PC-3 (cell line): ENCODE data around the gene RNF144B. TPM values are rescaled to one million over a fixed set of nuclear protein-coding genes. Genes with fewer than 3 reads are reported as not detected.

Experiments used
- ATAC-seq: fragments of 200-7000 bp; cut with Tn5 transposase; 2 replicates; pipeline ENCODE4 v1.9.1; 2020; ENCODE audit warnings: mild to moderate bottlenecking, moderate library complexity
- BruUV-seq: library from RNA; stranded (reverse); fragments of 400-500 nt; replicated peaks from 2 replicates; lab custom pipeline; 2021; lab: Mats Ljungman, UMichigan
- CTCF ChIA-PET: fragments of 300-600 bp; sonication (Branson Sonifier 250); formaldehyde crosslinking; loops from one replicate; lab custom pipeline; 2022; ENCODE audit warnings: antibody characterized with exemption; lab: Charles Lee
- POLR2A ChIA-PET: fragments of 300-600 bp; sonication (Branson Sonifier 250); formaldehyde crosslinking; loops from one replicate; lab custom pipeline; 2022; ENCODE audit warnings: antibody characterized with exemption; ENCODE audit not compliant: unreplicated experiment; lab: Charles Lee
- DNase-seq: peaks from one replicate; pipeline ENCODE4 v3.0.0-alpha.2; 2015
- H2AFZ ChIP-seq: fragments of 300-600 bp; sonication (generic); 2 replicates; pipeline ENCODE4 v1.6.0; 2016; ENCODE audit warnings: antibody characterized with exemption, low read length
- H3F3A ChIP-seq: fragments of 300-600 bp; sonication (generic); one replicate; pipeline ENCODE4 v1.6.0; 2017; ENCODE audit warnings: antibody characterized with exemption, low read length, control low read depth, mild to moderate bottlenecking; ENCODE audit not compliant: unreplicated experiment
- H3K27ac ChIP-seq: fragments of 300-600 bp; sonication (generic); 2 replicates; pipeline ENCODE4 v1.5.1; 2016; ENCODE audit warnings: mild to moderate bottlenecking, low read length
- H3K27me3 ChIP-seq: fragments of 300-600 bp; sonication (generic); 2 replicates; pipeline ENCODE4 v1.6.1; 2016; ENCODE audit warnings: low read length, mixed read lengths
- H3K36me3 ChIP-seq: fragments of 300-600 bp; sonication (generic); 2 replicates; pipeline ENCODE4 v1.6.1; 2016; ENCODE audit warnings: low read depth, mixed run types, low read length, mixed read lengths
- H3K4me1 ChIP-seq: fragments of 300-600 bp; sonication (generic); 2 replicates; pipeline ENCODE4 v1.5.1; 2016; ENCODE audit warnings: low read length; ENCODE audit not compliant: insufficient read depth
- H3K4me2 ChIP-seq: fragments of 300-600 bp; sonication (generic); 2 replicates; pipeline ENCODE4 v1.6.0; 2016; ENCODE audit warnings: low read length
- H3K4me3 ChIP-seq: fragments of 300-600 bp; sonication (generic); 2 replicates; pipeline ENCODE4 v1.5.1; 2016; ENCODE audit warnings: mild to moderate bottlenecking, low read length, mixed read lengths
- H3K79me2 ChIP-seq: fragments of 300-600 bp; sonication (generic); 2 replicates; pipeline ENCODE4 v1.6.1; 2017; ENCODE audit warnings: low read length, mixed read lengths
- H3K9ac ChIP-seq: fragments of 300-600 bp; sonication (generic); 2 replicates; pipeline ENCODE4 v1.6.0; 2016; ENCODE audit warnings: mild to moderate bottlenecking, low read length
- H3K9me2 ChIP-seq: fragments of 300-600 bp; sonication (generic); replicated peaks from 2 replicates; pipeline ENCODE4 v1.6.1; 2016; ENCODE audit warnings: mixed run types, low read length, mixed read lengths
- H3K9me3 ChIP-seq: fragments of 300-600 bp; sonication (generic); 2 replicates; pipeline ENCODE4 v1.6.1; 2016; ENCODE audit warnings: low read length, mixed read lengths
- H4K20me1 ChIP-seq: fragments of 300-600 bp; sonication (generic); 2 replicates; pipeline ENCODE4 v1.6.1; 2016; ENCODE audit warnings: low read length, mixed read lengths
- CTCF ChIP-seq: fragments of 300-600 bp; sonication (generic); conservative IDR thresholded peaks from 2 replicates; pipeline ENCODE4 v1.5.1; 2017; ENCODE audit warnings: antibody characterized with exemption, low read depth, mild to moderate bottlenecking, low read length
- EZH2 ChIP-seq: fragments of 300-600 bp; sonication (generic); IDR thresholded peaks from one replicate; pipeline ENCODE4 v1.6.1; 2017; ENCODE audit warnings: antibody characterized with exemption, mild to moderate bottlenecking, low read length; ENCODE audit not compliant: unreplicated experiment
- EZH2phosphoT487 ChIP-seq: fragments of 300-600 bp; sonication (generic); IDR thresholded peaks from 2 replicates; pipeline ENCODE4 v1.6.1; 2018; ENCODE audit warnings: mild to moderate bottlenecking, antibody characterized with exemption, low read length, borderline replicate concordance
- intact Hi-C: fragments of 100-400 bp; cut with micrococcal nuclease; formaldehyde crosslinking; loops from 2 replicates; pipeline ENCODE4 v1.9.0; 2023
- total RNA-seq: library from RNA; depleted of rRNA; stranded (reverse); fragments of >200 nt; gene quantifications from 2 replicates; pipeline ENCODE4 v1.2.3, GENCODE V29; 2014

The RNF144B gene
- total RNA-seq, 1 experiment from 2014 or later, result 4.6 TPM

DNA sequence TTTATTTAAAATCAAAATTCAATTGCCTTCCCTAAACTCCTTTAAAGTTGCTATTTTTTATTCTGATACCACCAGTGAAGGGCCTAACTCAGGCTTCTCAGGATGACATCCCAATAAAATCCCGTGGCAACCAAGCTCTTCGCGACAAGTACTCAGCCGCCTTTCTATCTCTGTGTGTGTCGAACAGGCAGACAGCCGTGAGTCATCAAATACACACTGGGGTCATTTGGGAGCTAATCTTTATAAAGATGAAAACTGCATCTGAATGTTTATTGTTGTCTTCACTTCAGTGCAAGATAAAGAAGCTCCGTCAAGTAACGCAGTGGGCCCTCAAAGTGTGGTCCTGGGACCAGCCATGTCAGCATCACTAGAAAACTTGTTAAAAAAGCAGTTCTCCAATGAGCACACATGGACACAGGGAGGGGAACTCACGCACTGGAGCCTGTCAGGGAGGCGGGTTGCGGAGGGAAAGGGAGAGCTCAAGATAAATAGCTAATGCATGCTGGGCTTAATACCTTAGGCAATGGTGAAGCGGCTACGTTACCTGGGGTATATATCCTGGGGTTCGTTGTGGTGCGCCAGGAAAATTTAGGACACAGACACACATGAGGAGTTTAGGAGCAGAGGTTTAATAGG, 119.3 kb downstream of the RNF144B start:
- Histone ChIP-seq H3K36me3 (no peaks in the 10 kb centered on the region), H3K27me3 (no peaks in the 10 kb centered on the region), H3K9me2 (no peaks in the 10 kb centered on the region), H4K20me1 (no peaks in the 10 kb centered on the region), H3K27ac (no peak overlapping the region), H3K9me3 (no peaks in the 10 kb centered on the region), H3F3A (no peaks in the 10 kb centered on the region), H3K79me2 (no peaks in the 10 kb centered on the region), H2AFZ (no peak overlapping the region), H3K4me1 (peaks cover 6% of the 10 kb centered on the region; the same call in 1 of the 2 replicates), H3K9ac (no peak overlapping the region), H3K4me2 (no peak overlapping the region), H3K4me3 (no peak overlapping the region)
- CTCF ChIA-PET, result interaction anchor here (0.6 kb wide), 1 partner anchor 382 kb away, joined by 6 read pairs; no protein-coding TSS in a partner anchor
- TF ChIP-seq EZH2phosphoT487 (no peak), EZH2 (no peak), CTCF (no peak)
- ATAC-seq (no peak), DNase-seq (peak; percentile 30)
- intact Hi-C loops, result loop anchor here (10.0 kb wide), 1 partner anchor 692 kb away; no protein-coding TSS in a partner anchor
- POLR2A ChIA-PET, result no interaction called here
- BruUV-seq, result no TSS peak

GRCh38 chr6:18507018-18507415, 119.9 kb downstream of the RNF144B start:
- POLR2A ChIA-PET, result no interaction called here
- no TSS peak for BruUV-seq
- CTCF ChIA-PET, result no interaction called here

More at GRCh38 chr6:18507018-18507415, 119.9 kb downstream of the RNF144B start:
- H3K9me3 ChIP-seq, result no peaks in the 10 kb centered on the region
- H3F3A ChIP-seq, result no peaks in the 10 kb centered on the region
- H3K9ac ChIP-seq, result no peak overlapping the region
- DNase-seq, result no peak
- H3K79me2 ChIP-seq, result no peaks in the 10 kb centered on the region
- H4K20me1 ChIP-seq, result no peaks in the 10 kb centered on the region
- no peaks in the 10 kb centered on the region for H3K9me2 ChIP-seq
- no peak for ATAC-seq
- H2AFZ ChIP-seq, result no peak overlapping the region
- H3K4me3 ChIP-seq, result no peak overlapping the region
- H3K27ac ChIP-seq, result no peak overlapping the region
- intact Hi-C loops, result loop anchor here (10.0 kb wide), 1 partner anchor 692 kb away; no protein-coding TSS in a partner anchor
- no peaks in the 10 kb centered on the region for H3K36me3 ChIP-seq
- H3K4me2 ChIP-seq, result no peak overlapping the region
- H3K27me3 ChIP-seq, result no peaks in the 10 kb centered on the region
- TF ChIP-seq EZH2phosphoT487 (no peak), EZH2 (no peak), CTCF (no peak)
- peaks cover 6% of the 10 kb centered on the region; the same call in 1 of the 2 replicates for H3K4me1 ChIP-seq
